K562 (cell line): ENCODE data around the gene LYPD6B.

Experiments used
- CEBPB ChIP-seq: fragments of 450-650 bp; IDR thresholded peaks from 2 replicates; pipeline ENCODE4 v1.6.1; 2016; ENCODE audit warnings: missing genetic modification characterization, missing compliant biosample characterization
- CREM ChIP-seq: IDR thresholded peaks from 2 replicates; pipeline ENCODE4 v1.6.1; 2014; ENCODE audit warnings: antibody characterized with exemption, low read depth
- ESRRA ChIP-seq: fragments of 450-650 bp; IDR thresholded peaks from 2 replicates; pipeline ENCODE4 v1.6.1; 2014; ENCODE audit warnings: low read depth, mild to moderate bottlenecking, moderate library complexity, borderline replicate concordance
- MCM3 ChIP-seq: fragments of 450-650 bp; IDR thresholded peaks from 2 replicates; pipeline ENCODE4 v1.6.1; 2016
- MXI1 ChIP-seq: IDR thresholded peaks from 2 replicates; pipeline ENCODE4 v1.6.1; 2011; ENCODE audit warnings: low read depth, mild to moderate bottlenecking, improper control_type of control experiment, low read length
- POU5F1 ChIP-seq: fragments of 150-350 bp; IDR thresholded peaks from 2 replicates; pipeline ENCODE4 v1.6.1; 2014; ENCODE audit warnings: borderline replicate concordance, low read length, low read depth, mild to moderate bottlenecking; ENCODE audit not compliant: partially characterized antibody
- SIX5 ChIP-seq, 2 experiments: IDR thresholded peaks; 2 replicates each; pipeline ENCODE4 v1.6.1; 2011; ENCODE audit warnings: low read length in 2 of 2, borderline replicate concordance in 1 of 2, low read depth in 1 of 2, mild to moderate bottlenecking in 1 of 2, moderate library complexity in 1 of 2; ENCODE audit not compliant: insufficient read depth in 1 of 2
- TAF1 ChIP-seq: IDR thresholded peaks from 2 replicates; pipeline ENCODE4 v1.6.1; 2011; ENCODE audit warnings: mild to moderate bottlenecking, low read length, moderate library complexity; ENCODE audit not compliant: insufficient read depth, control insufficient read depth, severe bottlenecking; ENCODE audit errors: extremely low read depth
- TAL1 ChIP-seq: fragments of 450-650 bp; IDR thresholded peaks from 2 replicates; pipeline ENCODE4 v1.6.1; 2016; ENCODE audit warnings: mild to moderate bottlenecking
- TF ChIP-seq, protein P1 (sequence below), 2 experiments: fragments of 450-650 bp; formaldehyde crosslinking in 1 of 2; IDR thresholded peaks; 2 replicates each; pipeline versions ENCODE4 v1.4.0 to v1.6.1; 2014 to 2020; ENCODE audit warnings: mild to moderate bottlenecking in 2 of 2, borderline replicate concordance in 1 of 2, low read depth in 1 of 2

DNA sequence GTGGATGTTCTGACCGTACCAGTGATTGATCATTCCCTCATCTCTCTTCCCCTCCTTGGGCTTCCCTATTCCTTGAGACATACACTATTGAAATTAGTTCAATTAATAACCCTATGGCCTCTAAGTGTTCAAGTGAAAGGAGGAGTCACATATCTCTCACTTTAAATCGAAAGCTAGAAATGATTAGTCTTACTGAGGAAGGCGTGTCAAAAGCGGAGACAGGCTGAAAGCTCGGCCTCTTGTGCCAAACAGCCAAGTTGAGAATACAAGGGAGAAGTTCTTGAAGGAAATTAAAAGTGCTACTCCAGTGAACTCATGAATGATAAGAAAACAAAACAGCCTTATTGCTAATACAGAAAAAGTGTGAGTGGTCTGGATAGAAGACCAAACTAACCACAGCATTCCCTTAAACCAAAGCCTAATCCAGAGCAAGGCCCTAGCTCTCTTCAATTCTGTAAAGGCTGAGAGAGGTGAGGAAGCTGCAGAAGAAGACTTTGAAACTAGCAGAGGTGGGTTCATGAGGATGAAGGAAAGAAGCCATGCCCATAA, 147.5 kb downstream of the LYPD6B start:
- TF ChIP-seq CREM (no peak), ESRRA (no peak), MCM3 (no peak), MXI1 (no peak), TAF1 (no peak), SIX5 (IDR thresholded peaks at IDR 0.05; ENCODE audit: borderline replicate concordance in 1 of 2, insufficient read depth in 1 of 2, low read depth in 1 of 2, low read length in 2 of 2) (no peak), CEBPB (no peak), POU5F1 (no peak), TAL1 (no peak)
- TF ChIP-seq, protein P1, sequence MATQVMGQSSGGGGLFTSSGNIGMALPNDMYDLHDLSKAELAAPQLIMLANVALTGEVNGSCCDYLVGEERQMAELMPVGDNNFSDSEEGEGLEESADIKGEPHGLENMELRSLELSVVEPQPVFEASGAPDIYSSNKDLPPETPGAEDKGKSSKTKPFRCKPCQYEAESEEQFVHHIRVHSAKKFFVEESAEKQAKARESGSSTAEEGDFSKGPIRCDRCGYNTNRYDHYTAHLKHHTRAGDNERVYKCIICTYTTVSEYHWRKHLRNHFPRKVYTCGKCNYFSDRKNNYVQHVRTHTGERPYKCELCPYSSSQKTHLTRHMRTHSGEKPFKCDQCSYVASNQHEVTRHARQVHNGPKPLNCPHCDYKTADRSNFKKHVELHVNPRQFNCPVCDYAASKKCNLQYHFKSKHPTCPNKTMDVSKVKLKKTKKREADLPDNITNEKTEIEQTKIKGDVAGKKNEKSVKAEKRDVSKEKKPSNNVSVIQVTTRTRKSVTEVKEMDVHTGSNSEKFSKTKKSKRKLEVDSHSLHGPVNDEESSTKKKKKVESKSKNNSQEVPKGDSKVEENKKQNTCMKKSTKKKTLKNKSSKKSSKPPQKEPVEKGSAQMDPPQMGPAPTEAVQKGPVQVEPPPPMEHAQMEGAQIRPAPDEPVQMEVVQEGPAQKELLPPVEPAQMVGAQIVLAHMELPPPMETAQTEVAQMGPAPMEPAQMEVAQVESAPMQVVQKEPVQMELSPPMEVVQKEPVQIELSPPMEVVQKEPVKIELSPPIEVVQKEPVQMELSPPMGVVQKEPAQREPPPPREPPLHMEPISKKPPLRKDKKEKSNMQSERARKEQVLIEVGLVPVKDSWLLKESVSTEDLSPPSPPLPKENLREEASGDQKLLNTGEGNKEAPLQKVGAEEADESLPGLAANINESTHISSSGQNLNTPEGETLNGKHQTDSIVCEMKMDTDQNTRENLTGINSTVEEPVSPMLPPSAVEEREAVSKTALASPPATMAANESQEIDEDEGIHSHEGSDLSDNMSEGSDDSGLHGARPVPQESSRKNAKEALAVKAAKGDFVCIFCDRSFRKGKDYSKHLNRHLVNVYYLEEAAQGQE (IDR thresholded peaks at IDR 0.05; ENCODE audit: borderline replicate concordance), result no peak
- TF ChIP-seq, protein P1 (CRISPR knock-in tag; IDR thresholded peaks at IDR 0.05; ENCODE audit: low read depth), result no peak
